PC-9 (cell line): ENCODE measurements around the gene N4BP2L1.

Experiments
- CTCF ChIP-seq: fragments of 200-600 bp; sonication (generic); conservative IDR thresholded peaks from 2 replicates; pipeline ENCODE4 v1.6.1; 2017; ENCODE audit warnings: mixed run types, antibody characterized with exemption, mild to moderate bottlenecking, moderate library complexity
- EZH2 ChIP-seq: fragments of 200-600 bp; sonication (generic); IDR thresholded peaks from 2 replicates; pipeline ENCODE4 v1.8.0; 2017; ENCODE audit warnings: antibody characterized with exemption, low read depth

GRCh38 chr13:32448972-32449371, 21.0 kb upstream of the N4BP2L1 start:
- TF ChIP-seq CTCF (no peak), EZH2 (no peak)
